ENCODE data around the gene ELOVL5.

Gene ELOVL5

GRCh38 chr6:53241938-53242337, 106.8 kb downstream of the ELOVL5 start:
- Mint-ChIP-seq H3K4me3 (no peak overlapping the region), H3K9me3 (peaks cover 3% of the 10 kb centered on the region), H3K36me3 (peaks cover 22% of the 10 kb centered on the region), H3K27ac (peak overlapping the region; percentile 53), H3K27me3 (no peaks in the 10 kb centered on the region), H3K4me1 (peaks cover 89% of the 10 kb centered on the region)
- ATAC-seq = no peak

GRCh38 chr6:53240761-53241160, 108.0 kb downstream of the ELOVL5 start:
- Mint-ChIP-seq H3K4me3 (peak overlapping the region; percentile 14), H3K36me3 (peaks cover 22% of the 10 kb centered on the region), H3K4me1 (peaks cover 89% of the 10 kb centered on the region), H3K27me3 (no peaks in the 10 kb centered on the region), H3K9me3 (peaks cover 3% of the 10 kb centered on the region), H3K27ac (peak overlapping the region; percentile 53)
- peak; percentile 70 for ATAC-seq

- Mint-ChIP-seq H3K27me3 (no peaks in the 10 kb centered on the region), H3K4me1 (peaks cover 88% of the 10 kb centered on the region), H3K4me3 (no peak overlapping the region), H3K27ac (peak overlapping the region; percentile 53), H3K36me3 (peaks cover 22% of the 10 kb centered on the region), H3K9me3 (peaks cover 3% of the 10 kb centered on the region)
- no peak for ATAC-seq
Measured at GRCh38 chr6:53240139-53240538, 108.6 kb downstream of the ELOVL5 start.

- H3K36me3 Mint-ChIP-seq = peaks cover 22% of the 10 kb centered on the region
- H3K27me3 Mint-ChIP-seq = no peaks in the 10 kb centered on the region
- H3K4me3 Mint-ChIP-seq = no peak overlapping the region
- ATAC-seq = peak; percentile 55
- H3K27ac Mint-ChIP-seq = peak overlapping the region; percentile 53
- peaks cover 82% of the 10 kb centered on the region for H3K4me1 Mint-ChIP-seq
- H3K9me3 Mint-ChIP-seq = peaks cover 3% of the 10 kb centered on the region
Measured at GRCh38 chr6:53239526-53239925, 109.2 kb downstream of the ELOVL5 start.

GRCh38 chr6:53238311-53238710, 110.4 kb downstream of the ELOVL5 start:
- Mint-ChIP-seq H3K27me3 (no peaks in the 10 kb centered on the region), H3K4me3 (no peak overlapping the region), H3K36me3 (peaks cover 22% of the 10 kb centered on the region), H3K27ac (peak overlapping the region; percentile 62), H3K9me3 (peaks cover 3% of the 10 kb centered on the region), H3K4me1 (peaks cover 69% of the 10 kb centered on the region)
- ATAC-seq = no peak

- Mint-ChIP-seq H3K9me3 (peaks cover 3% of the 10 kb centered on the region), H3K4me1 (peaks cover 72% of the 10 kb centered on the region), H3K27ac (peak overlapping the region; percentile 62), H3K27me3 (no peaks in the 10 kb centered on the region), H3K4me3 (peak overlapping the region; percentile 50), H3K36me3 (peaks cover 13% of the 10 kb centered on the region)
- ATAC-seq = peak; percentile 22
Measured at GRCh38 chr6:53236241-53236640, 112.5 kb downstream of the ELOVL5 start.

- peaks cover 72% of the 10 kb centered on the region for H3K4me1 Mint-ChIP-seq
- no peak overlapping the region for H3K4me3 Mint-ChIP-seq
- no peaks in the 10 kb centered on the region for H3K27me3 Mint-ChIP-seq
- peak overlapping the region; percentile 62 for H3K27ac Mint-ChIP-seq
- H3K9me3 Mint-ChIP-seq = peaks cover 3% of the 10 kb centered on the region
- no peak for ATAC-seq
- peaks cover 13% of the 10 kb centered on the region for H3K36me3 Mint-ChIP-seq
Measured at GRCh38 chr6:53235508-53235907, 113.2 kb downstream of the ELOVL5 start.

GRCh38 chr6:53233309-53233708, 115.4 kb downstream of the ELOVL5 start:
- peaks cover 3% of the 10 kb centered on the region for H3K9me3 Mint-ChIP-seq
- peaks cover 70% of the 10 kb centered on the region for H3K4me1 Mint-ChIP-seq
- no peak overlapping the region for H3K27ac Mint-ChIP-seq
- no peak overlapping the region for H3K4me3 Mint-ChIP-seq
- H3K27me3 Mint-ChIP-seq = no peaks in the 10 kb centered on the region
- H3K36me3 Mint-ChIP-seq = peaks cover 7% of the 10 kb centered on the region
- no peak for ATAC-seq

- no peaks in the 10 kb centered on the region for H3K27me3 Mint-ChIP-seq
- no peaks in the 10 kb centered on the region for H3K36me3 Mint-ChIP-seq
- no peaks in the 10 kb centered on the region for H3K9me3 Mint-ChIP-seq
- H3K4me3 Mint-ChIP-seq = peak overlapping the region; percentile 47
- ATAC-seq = no peak
- H3K27ac Mint-ChIP-seq = peak overlapping the region; percentile 87
- H3K4me1 Mint-ChIP-seq = peaks cover 46% of the 10 kb centered on the region
Measured at GRCh38 chr6:53230775-53231467, 117.8 kb downstream of the ELOVL5 start.

GRCh38 chr6:53227847-53228246, 120.9 kb downstream of the ELOVL5 start:
- no peaks in the 10 kb centered on the region for H3K9me3 Mint-ChIP-seq
- no peaks in the 10 kb centered on the region for H3K27me3 Mint-ChIP-seq
- H3K27ac Mint-ChIP-seq = no peak overlapping the region
- no peaks in the 10 kb centered on the region for H3K36me3 Mint-ChIP-seq
- no peak for ATAC-seq
- H3K4me1 Mint-ChIP-seq = peaks cover 37% of the 10 kb centered on the region
- no peak overlapping the region for H3K4me3 Mint-ChIP-seq

GRCh38 chr6:53220605-53221004, 128.1 kb downstream of the ELOVL5 start:
- peaks cover 2% of the 10 kb centered on the region for H3K9me3 Mint-ChIP-seq
- peak; percentile 53 for ATAC-seq

More at GRCh38 chr6:53220605-53221004, 128.1 kb downstream of the ELOVL5 start:
- peak overlapping the region; percentile 12 for H3K27ac Mint-ChIP-seq
- H3K4me3 Mint-ChIP-seq = no peak overlapping the region
- no peaks in the 10 kb centered on the region for H3K27me3 Mint-ChIP-seq
- H3K4me1 Mint-ChIP-seq = peaks cover 51% of the 10 kb centered on the region
- H3K36me3 Mint-ChIP-seq = peaks cover 25% of the 10 kb centered on the region
